Naive B cell (primary cell): ENCODE results near the gene ATP13A2. TPM values are rescaled to one million over a fixed set of nuclear protein-coding genes. Genes with fewer than 3 reads are reported as not detected.
A peak's percentile ranks its signal among the peaks of the same experiment; 100 is the strongest.

Experiments used
- ATAC-seq, 2 donors: fragments of 150-1000 bp; cut with Tn5 transposase; 2 replicates each; pipeline ENCODE4 v1.10.0; 2021; ENCODE audit warnings: low read depth in 2 of 2, mild to moderate bottlenecking in 2 of 2, moderate library complexity in 2 of 2
- DNase-seq: peaks from one replicate; pipeline ENCODE4 v3.0.0; 2022
- H3K27ac Mint-ChIP-seq, 6 donors: one replicate each; pipeline ENCODE4 v1.8.0; 2020 to 2022; ENCODE audit warnings: mild to moderate bottlenecking in 6 of 6, mixed read lengths in 6 of 6, moderate library complexity in 5 of 6, inconsistent platforms in 2 of 6
- H3K27me3 Mint-ChIP-seq, 3 donors: one replicate each; pipeline ENCODE4 v1.8.0; 2021 to 2022; ENCODE audit warnings: mixed read lengths in 3 of 3, mild to moderate bottlenecking in 1 of 3
- H3K36me3 Mint-ChIP-seq, 2 donors: one replicate each; pipeline ENCODE4 v1.8.0; 2020 to 2022; ENCODE audit warnings: mixed read lengths in 2 of 2, inconsistent platforms in 1 of 2, mild to moderate bottlenecking in 1 of 2
- H3K4me1 Mint-ChIP-seq, 3 donors: one replicate each; pipeline ENCODE4 v1.8.0; 2020 to 2022; ENCODE audit warnings: mixed read lengths in 3 of 3, inconsistent platforms in 1 of 3, mild to moderate bottlenecking in 1 of 3, moderate library complexity in 1 of 3
- H3K4me3 Mint-ChIP-seq, 8 donors: one replicate each; pipeline ENCODE4 v1.8.0; 2020 to 2022; ENCODE audit warnings: mild to moderate bottlenecking in 8 of 8, mixed read lengths in 8 of 8, moderate library complexity in 8 of 8, inconsistent platforms in 2 of 8
- H3K9me3 Mint-ChIP-seq, 7 donors: one replicate each; pipeline ENCODE4 v1.8.0; 2020 to 2022; ENCODE audit warnings: mixed read lengths in 7 of 7, mild to moderate bottlenecking in 5 of 7, inconsistent platforms in 2 of 7, moderate library complexity in 1 of 7
- polyA plus RNA-seq, 6 donors: library from polyadenylated mRNA; unstranded; fragments of 300-500 nt; fragmentation: Illumina TruSeq; gene quantifications; one replicate each; pipeline ENCODE4 v1.2.3, GENCODE V29; 2021; ENCODE audit warnings: low read depth in 6 of 6

Gene ATP13A2
- polyA plus RNA-seq, 6 donors from 2014 or later: 6.3 to 39.6 (median 22.3) TPM

- H3K36me3 Mint-ChIP-seq: peaks cover 0 to 6% of the 10 kb centered on the region in 2 donors
- no peaks in the 10 kb centered on the region for H3K9me3 Mint-ChIP-seq
- DNase-seq (no peak), ATAC-seq (no peak)
- no peaks in the 10 kb centered on the region for H3K27me3 Mint-ChIP-seq
- peak overlapping the region in 1 of 6 donors; percentile 81 for H3K27ac Mint-ChIP-seq
- peak overlapping the region in 2 of 8 donors; percentile 22 to 25 for H3K4me3 Mint-ChIP-seq
- peaks cover 23 to 31% (median 23%) of the 10 kb centered on the region in 3 donors for H3K4me1 Mint-ChIP-seq
Observed at GRCh38 chr1:17008208-17008855, 3.4 kb downstream of the ATP13A2 start.

- Mint-ChIP-seq H3K27ac (no peak overlapping the region), H3K36me3 (peaks cover 0 to 6% of the 10 kb centered on the region in 2 donors), H3K4me3 (no peak overlapping the region), H3K4me1 (peaks cover 17 to 25% (median 21%) of the 10 kb centered on the region in 3 donors), H3K27me3 (no peaks in the 10 kb centered on the region), H3K9me3 (no peaks in the 10 kb centered on the region)
- ATAC-seq (no peak), DNase-seq (no peak)
Observed at GRCh38 chr1:17007121-17007520, 4.6 kb downstream of the ATP13A2 start.

GRCh38 chr1:17005365-17005740, 6.4 kb downstream of the ATP13A2 start:
- Mint-ChIP-seq H3K27ac (no peak overlapping the region), H3K9me3 (no peaks in the 10 kb centered on the region), H3K4me3 (no peak overlapping the region), H3K27me3 (no peaks in the 10 kb centered on the region), H3K36me3 (peaks cover 0 to 6% of the 10 kb centered on the region in 2 donors), H3K4me1 (peaks cover 8 to 14% (median 10%) of the 10 kb centered on the region in 3 donors)
- DNase-seq (no peak), ATAC-seq (no peak)

GRCh38 chr1:17004466-17005364, 7.0 kb downstream of the ATP13A2 start:
- peaks cover 2 to 7% (median 3%) of the 10 kb centered on the region in 3 donors for H3K4me1 Mint-ChIP-seq
- no peaks in the 10 kb centered on the region for H3K9me3 Mint-ChIP-seq
- no peak overlapping the region for H3K27ac Mint-ChIP-seq
- DNase-seq (no peak), ATAC-seq (no peak)
- no peaks in the 10 kb centered on the region for H3K27me3 Mint-ChIP-seq
- no peak overlapping the region for H3K4me3 Mint-ChIP-seq
- H3K36me3 Mint-ChIP-seq: peaks cover 0 to 10% of the 10 kb centered on the region in 2 donors

GRCh38 chr1:17002524-17002902, 9.2 kb downstream of the ATP13A2 start:
- ATAC-seq: no peak
- Mint-ChIP-seq H3K27me3 (no peaks in the 10 kb centered on the region), H3K27ac (peak overlapping the region in 1 of 6 donors; percentile 69), H3K4me1 (peaks cover 0 to 3% (median 0%) of the 10 kb centered on the region in 3 donors), H3K4me3 (no peak overlapping the region), H3K9me3 (no peaks in the 10 kb centered on the region), H3K36me3 (peaks cover 5 to 24% of the 10 kb centered on the region in 2 donors)
- no peak for DNase-seq

GRCh38 chr1:17001760-17002523, 9.8 kb downstream of the ATP13A2 start:
- Mint-ChIP-seq H3K27me3 (no peaks in the 10 kb centered on the region), H3K36me3 (peaks cover 5 to 24% of the 10 kb centered on the region in 2 donors), H3K9me3 (no peaks in the 10 kb centered on the region), H3K4me3 (no peak overlapping the region), H3K4me1 (peaks cover 0 to 3% (median 0%) of the 10 kb centered on the region in 3 donors), H3K27ac (peak overlapping the region in 1 of 6 donors; percentile 69)
- DNase-seq (no peak), ATAC-seq (no peak)

- H3K4me3 Mint-ChIP-seq: no peak overlapping the region
- H3K27me3 Mint-ChIP-seq: no peaks in the 10 kb centered on the region
- H3K9me3 Mint-ChIP-seq: no peaks in the 10 kb centered on the region
- ATAC-seq (no peak), DNase-seq (no peak)
- peaks cover 5 to 30% of the 10 kb centered on the region in 2 donors for H3K36me3 Mint-ChIP-seq
- no peak overlapping the region for H3K27ac Mint-ChIP-seq
- H3K4me1 Mint-ChIP-seq: peaks cover 0 to 3% (median 0%) of the 10 kb centered on the region in 3 donors
Observed at GRCh38 chr1:16999863-17000262, 11.9 kb downstream of the ATP13A2 start.

- DNase-seq (no peak), ATAC-seq (no peak)
- no peaks in the 10 kb centered on the region for H3K27me3 Mint-ChIP-seq
- H3K9me3 Mint-ChIP-seq: no peaks in the 10 kb centered on the region
- peaks cover 5 to 25% of the 10 kb centered on the region in 2 donors for H3K36me3 Mint-ChIP-seq
- H3K4me3 Mint-ChIP-seq: no peak overlapping the region
- peaks cover 0 to 3% (median 0%) of the 10 kb centered on the region in 3 donors for H3K4me1 Mint-ChIP-seq
- H3K27ac Mint-ChIP-seq: no peak overlapping the region
Observed at GRCh38 chr1:16998589-16998988, 13.1 kb downstream of the ATP13A2 start.

GRCh38 chr1:16996845-16997244, 14.9 kb downstream of the ATP13A2 start:
- no peaks in the 10 kb centered on the region for H3K27me3 Mint-ChIP-seq
- no peak for DNase-seq
- peaks cover 0 to 3% (median 0%) of the 10 kb centered on the region in 3 donors for H3K4me1 Mint-ChIP-seq
- peaks cover 5 to 25% of the 10 kb centered on the region in 2 donors for H3K36me3 Mint-ChIP-seq
- no peaks in the 10 kb centered on the region for H3K9me3 Mint-ChIP-seq
- H3K27ac Mint-ChIP-seq: no peak overlapping the region
- H3K4me3 Mint-ChIP-seq: no peak overlapping the region
- no peak for ATAC-seq

GRCh38 chr1:16993521-16994038, 18.1 kb downstream of the ATP13A2 start:
- no peaks in the 10 kb centered on the region for H3K27me3 Mint-ChIP-seq
- H3K27ac Mint-ChIP-seq: no peak overlapping the region
- H3K4me3 Mint-ChIP-seq: peak overlapping the region in 1 of 8 donors; percentile 21
- H3K9me3 Mint-ChIP-seq: no peaks in the 10 kb centered on the region
- H3K4me1 Mint-ChIP-seq: no peaks in the 10 kb centered on the region
- ATAC-seq (no peak), DNase-seq (no peak)
- H3K36me3 Mint-ChIP-seq: peaks cover 2 to 18% of the 10 kb centered on the region in 2 donors

GRCh38 chr1:16992675-16993074, 19.1 kb downstream of the ATP13A2 start:
- Mint-ChIP-seq H3K4me3 (no peak overlapping the region), H3K27ac (peak overlapping the region in 1 of 6 donors; percentile 38), H3K36me3 (peaks cover 0 to 14% of the 10 kb centered on the region in 2 donors), H3K4me1 (no peaks in the 10 kb centered on the region), H3K9me3 (no peaks in the 10 kb centered on the region), H3K27me3 (no peaks in the 10 kb centered on the region)
- ATAC-seq (no peak), DNase-seq (no peak)

- Mint-ChIP-seq H3K4me1 (no peaks in the 10 kb centered on the region), H3K27ac (no peak overlapping the region), H3K9me3 (no peaks in the 10 kb centered on the region), H3K36me3 (peaks cover 0 to 14% of the 10 kb centered on the region in 2 donors), H3K27me3 (no peaks in the 10 kb centered on the region), H3K4me3 (no peak overlapping the region)
- ATAC-seq (no peak), DNase-seq (no peak)
Observed at GRCh38 chr1:16992102-16992501, 19.6 kb downstream of the ATP13A2 start.

- ATAC-seq: no peak
- H3K27me3 Mint-ChIP-seq: no peaks in the 10 kb centered on the region
- no peak overlapping the region for H3K4me3 Mint-ChIP-seq
- no peaks in the 10 kb centered on the region for H3K9me3 Mint-ChIP-seq
- H3K4me1 Mint-ChIP-seq: no peaks in the 10 kb centered on the region
- no peak overlapping the region for H3K27ac Mint-ChIP-seq
- peaks cover 0 to 14% of the 10 kb centered on the region in 2 donors for H3K36me3 Mint-ChIP-seq
- no peak for DNase-seq
Observed at GRCh38 chr1:16991571-16991970, 20.2 kb downstream of the ATP13A2 start.
